Adrenal gland (tissue), 5 donors: ENCODE measurements around the gene RSF1.

Experiments used
- POLR2A ChIP-seq, 2 donors: fragments of 450-650 bp; IDR thresholded peaks; one replicate each; pipeline ENCODE4 v1.6.1; 2017; ENCODE audit warnings: antibody characterized with exemption in 2 of 2, mild to moderate bottlenecking in 2 of 2, moderate library complexity in 1 of 2
- TF ChIP-seq, protein P1 (sequence below), 6 experiments: fragments of 450-650 bp in 4 of 6; fragments of 200-600 bp in 2 of 6; sonication (generic) in 1 of 6; IDR thresholded peaks; 1 replicate in 5 of 6; 2 replicates in 1 of 6; pipeline versions ENCODE4 v1.5.1 to v1.8.0; 2016 to 2021; ENCODE audit warnings: antibody characterized with exemption in 6 of 6, mild to moderate bottlenecking in 2 of 6, moderate library complexity in 1 of 6
- donor health status: DM: no; HTN: no; CAD: no.

DNA sequence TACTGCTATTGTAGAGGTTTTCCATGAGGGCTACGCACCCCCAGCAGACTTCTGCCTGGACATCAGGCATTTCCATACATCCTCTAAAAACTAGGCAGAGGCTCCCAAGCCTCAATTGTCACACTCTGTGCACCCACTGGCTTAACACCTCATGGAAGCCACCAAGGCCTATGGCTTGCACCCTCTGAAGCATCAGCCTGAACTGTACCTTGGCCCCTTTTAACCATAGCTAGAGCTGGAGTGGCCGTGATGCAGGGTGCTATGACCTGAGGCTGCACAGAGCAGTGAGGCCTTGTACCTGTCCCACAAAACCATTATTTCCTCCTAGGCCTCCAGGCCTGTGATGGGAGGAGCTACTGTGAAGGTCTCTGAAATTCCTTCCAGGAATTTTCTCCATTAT is 34.3 kb upstream of the RSF1 start:
- TF ChIP-seq, protein P1, sequence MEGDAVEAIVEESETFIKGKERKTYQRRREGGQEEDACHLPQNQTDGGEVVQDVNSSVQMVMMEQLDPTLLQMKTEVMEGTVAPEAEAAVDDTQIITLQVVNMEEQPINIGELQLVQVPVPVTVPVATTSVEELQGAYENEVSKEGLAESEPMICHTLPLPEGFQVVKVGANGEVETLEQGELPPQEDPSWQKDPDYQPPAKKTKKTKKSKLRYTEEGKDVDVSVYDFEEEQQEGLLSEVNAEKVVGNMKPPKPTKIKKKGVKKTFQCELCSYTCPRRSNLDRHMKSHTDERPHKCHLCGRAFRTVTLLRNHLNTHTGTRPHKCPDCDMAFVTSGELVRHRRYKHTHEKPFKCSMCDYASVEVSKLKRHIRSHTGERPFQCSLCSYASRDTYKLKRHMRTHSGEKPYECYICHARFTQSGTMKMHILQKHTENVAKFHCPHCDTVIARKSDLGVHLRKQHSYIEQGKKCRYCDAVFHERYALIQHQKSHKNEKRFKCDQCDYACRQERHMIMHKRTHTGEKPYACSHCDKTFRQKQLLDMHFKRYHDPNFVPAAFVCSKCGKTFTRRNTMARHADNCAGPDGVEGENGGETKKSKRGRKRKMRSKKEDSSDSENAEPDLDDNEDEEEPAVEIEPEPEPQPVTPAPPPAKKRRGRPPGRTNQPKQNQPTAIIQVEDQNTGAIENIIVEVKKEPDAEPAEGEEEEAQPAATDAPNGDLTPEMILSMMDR (IDR thresholded peaks at IDR 0.05), result no peak
- TF ChIP-seq POLR2A (IDR thresholded peaks at IDR 0.05), result no peak
